Epithelial cell of proximal tubule (primary cell): ENCODE measurements around the gene SLC9A8. TPM values are rescaled to one million over a fixed set of nuclear protein-coding genes. Genes with fewer than 3 reads are reported as not detected.
"Not testable (repeated sequence)": the region's sequence is repeated elsewhere in the genome, so short reads cannot be mapped to it uniquely, and the experiment has no call there.

Experiments used
- DNase-seq: peaks from one replicate; pipeline ENCODE4 v3.0.0-alpha.2; 2011; ENCODE audit warnings: low read depth
- H3K4me3 ChIP-seq: 2 replicates; pipeline ENCODE4 v1.5.1; 2011; ENCODE audit warnings: low read depth, mild to moderate bottlenecking, low read length
- total RNA-seq: library from RNA; depleted of rRNA; stranded (reverse); fragments of >200 nt; gene quantifications from 2 replicates; pipeline ENCODE4 v1.2.3, GENCODE V29; 2015
- TF ChIP-seq, protein P1 (sequence below): conservative IDR thresholded peaks from 2 replicates; pipeline ENCODE4 v1.5.1; 2012; ENCODE audit warnings: low read depth, mild to moderate bottlenecking, low read length

The SLC9A8 gene
- total RNA-seq, 1 donor from 2014 or later, result 4.2 TPM

DNA sequence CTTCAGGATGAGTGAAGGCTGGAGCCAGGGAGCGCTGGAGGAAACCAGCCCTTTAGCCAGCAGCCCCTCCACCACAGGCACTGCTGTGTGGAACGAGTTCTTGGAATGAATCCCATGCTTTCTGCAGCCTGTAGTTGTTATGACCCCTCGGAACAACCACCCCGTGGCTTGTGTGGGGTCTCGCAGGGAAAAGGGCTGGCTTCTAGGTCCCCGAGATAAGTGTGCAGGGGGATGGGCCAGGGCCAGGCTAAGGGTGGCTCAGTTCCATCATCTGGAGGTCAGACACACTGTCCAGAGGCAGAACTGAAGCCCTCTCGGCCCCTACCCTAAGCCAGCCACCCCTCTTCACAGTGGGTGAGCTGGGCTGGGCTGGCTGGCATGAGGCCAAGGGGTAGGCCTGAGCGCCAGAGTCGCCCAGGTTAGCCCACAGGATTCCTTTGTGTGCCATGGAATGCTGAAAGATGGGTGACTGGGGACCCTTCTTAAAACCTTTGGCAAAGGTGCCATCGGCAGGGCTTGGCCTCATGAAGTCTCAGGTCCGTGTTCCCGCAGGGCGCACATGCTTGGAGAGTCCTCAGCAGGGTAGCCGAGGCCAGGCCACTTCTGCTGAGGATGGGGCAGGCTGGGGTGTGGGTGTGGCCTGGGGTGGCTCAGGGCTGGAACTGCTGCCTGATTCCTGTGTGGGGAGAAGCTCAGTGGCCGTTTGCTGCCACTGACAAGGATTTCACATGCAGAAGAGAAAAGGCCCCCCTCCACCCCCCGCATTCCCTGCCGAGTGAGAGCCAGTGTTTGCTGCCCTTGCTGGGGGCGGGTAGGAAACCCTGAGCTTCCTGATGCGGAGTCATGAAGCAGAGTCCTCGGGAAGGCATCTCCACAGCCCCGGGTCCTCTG is 78.1 kb downstream of the SLC9A8 start:
- TF ChIP-seq, protein P1, sequence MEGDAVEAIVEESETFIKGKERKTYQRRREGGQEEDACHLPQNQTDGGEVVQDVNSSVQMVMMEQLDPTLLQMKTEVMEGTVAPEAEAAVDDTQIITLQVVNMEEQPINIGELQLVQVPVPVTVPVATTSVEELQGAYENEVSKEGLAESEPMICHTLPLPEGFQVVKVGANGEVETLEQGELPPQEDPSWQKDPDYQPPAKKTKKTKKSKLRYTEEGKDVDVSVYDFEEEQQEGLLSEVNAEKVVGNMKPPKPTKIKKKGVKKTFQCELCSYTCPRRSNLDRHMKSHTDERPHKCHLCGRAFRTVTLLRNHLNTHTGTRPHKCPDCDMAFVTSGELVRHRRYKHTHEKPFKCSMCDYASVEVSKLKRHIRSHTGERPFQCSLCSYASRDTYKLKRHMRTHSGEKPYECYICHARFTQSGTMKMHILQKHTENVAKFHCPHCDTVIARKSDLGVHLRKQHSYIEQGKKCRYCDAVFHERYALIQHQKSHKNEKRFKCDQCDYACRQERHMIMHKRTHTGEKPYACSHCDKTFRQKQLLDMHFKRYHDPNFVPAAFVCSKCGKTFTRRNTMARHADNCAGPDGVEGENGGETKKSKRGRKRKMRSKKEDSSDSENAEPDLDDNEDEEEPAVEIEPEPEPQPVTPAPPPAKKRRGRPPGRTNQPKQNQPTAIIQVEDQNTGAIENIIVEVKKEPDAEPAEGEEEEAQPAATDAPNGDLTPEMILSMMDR, result no peak
- no peak for DNase-seq
- no peak overlapping the region for H3K4me3 ChIP-seq

DNA sequence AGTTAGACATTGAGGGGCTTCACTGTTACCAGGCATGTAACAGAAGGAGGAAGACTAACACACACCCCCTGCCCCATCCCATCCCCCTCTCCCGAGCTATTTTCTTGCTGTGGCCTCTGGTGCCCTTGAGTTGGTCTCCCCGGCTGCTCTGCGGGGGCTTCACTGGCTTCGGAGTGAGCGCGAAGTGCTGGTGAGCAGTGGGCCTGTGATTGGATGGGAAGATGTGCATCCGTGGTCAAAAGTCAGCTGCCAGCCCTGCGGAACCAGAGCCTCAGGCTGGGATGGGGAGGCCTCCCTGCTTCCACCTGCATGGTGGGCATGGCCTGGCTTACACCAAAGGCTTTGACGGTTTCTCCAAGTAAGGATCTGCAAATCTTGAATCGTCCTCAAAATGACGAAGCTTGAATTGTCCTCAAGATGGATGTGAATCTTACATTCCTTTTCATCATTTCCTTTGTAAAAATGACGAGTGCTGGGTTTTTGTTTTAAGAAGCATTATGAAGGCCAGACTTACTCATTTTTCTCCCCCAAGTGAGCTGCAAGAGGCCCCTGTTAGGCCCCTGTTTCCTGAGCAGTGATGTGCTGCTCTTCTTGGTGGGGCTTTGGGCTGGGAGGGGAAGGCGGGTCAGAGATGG is 79.0 kb downstream of the SLC9A8 start:
- DNase-seq, result no peak
- TF ChIP-seq, protein P1, result no peak
- no peak overlapping the region for H3K4me3 ChIP-seq

DNA sequence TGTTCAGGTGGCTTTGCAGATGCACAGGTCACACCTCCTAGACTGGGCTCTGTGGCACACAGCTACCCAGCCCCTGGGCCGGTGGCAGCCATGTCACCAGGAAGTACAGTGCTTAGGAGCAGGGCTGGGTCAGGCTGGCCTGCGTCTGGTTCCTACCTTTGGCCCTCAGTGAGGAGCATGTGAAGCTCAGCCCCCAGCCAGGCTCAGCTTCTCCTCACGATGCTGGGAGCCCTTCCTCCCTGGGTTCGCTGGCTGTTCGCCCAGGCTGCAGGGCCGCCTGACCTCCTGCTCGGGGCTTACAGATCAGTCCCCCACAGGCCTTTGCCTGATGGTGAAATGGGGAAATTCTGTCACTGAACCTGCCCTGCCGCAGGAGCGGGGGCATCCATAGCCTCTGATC is 79.6 kb downstream of the SLC9A8 start:
- DNase-seq, result no peak
- TF ChIP-seq, protein P1, result no peak
- no peak overlapping the region for H3K4me3 ChIP-seq

DNA sequence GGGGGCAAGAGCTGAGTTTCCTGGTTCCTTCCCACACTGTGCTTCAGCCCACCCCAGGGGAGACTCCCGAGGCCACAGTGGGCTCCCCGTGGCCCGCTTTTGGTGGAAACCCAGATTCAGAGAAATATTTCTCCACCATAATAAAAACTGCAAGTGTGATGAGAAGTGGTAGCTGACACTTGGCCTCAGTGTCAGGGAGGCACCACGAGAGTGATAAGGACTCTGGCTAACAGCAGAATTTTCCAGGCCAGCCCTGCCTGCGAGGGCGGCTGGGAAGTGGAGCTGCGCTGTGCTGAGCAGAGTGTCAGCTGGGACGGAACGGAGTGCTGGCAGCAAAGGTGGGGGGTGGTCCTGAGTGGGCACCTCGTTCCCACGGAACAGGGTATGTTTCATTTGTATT is 80.2 kb downstream of the SLC9A8 start:
- no peak overlapping the region for H3K4me3 ChIP-seq
- DNase-seq, result no peak
- TF ChIP-seq, protein P1, result no peak

DNA sequence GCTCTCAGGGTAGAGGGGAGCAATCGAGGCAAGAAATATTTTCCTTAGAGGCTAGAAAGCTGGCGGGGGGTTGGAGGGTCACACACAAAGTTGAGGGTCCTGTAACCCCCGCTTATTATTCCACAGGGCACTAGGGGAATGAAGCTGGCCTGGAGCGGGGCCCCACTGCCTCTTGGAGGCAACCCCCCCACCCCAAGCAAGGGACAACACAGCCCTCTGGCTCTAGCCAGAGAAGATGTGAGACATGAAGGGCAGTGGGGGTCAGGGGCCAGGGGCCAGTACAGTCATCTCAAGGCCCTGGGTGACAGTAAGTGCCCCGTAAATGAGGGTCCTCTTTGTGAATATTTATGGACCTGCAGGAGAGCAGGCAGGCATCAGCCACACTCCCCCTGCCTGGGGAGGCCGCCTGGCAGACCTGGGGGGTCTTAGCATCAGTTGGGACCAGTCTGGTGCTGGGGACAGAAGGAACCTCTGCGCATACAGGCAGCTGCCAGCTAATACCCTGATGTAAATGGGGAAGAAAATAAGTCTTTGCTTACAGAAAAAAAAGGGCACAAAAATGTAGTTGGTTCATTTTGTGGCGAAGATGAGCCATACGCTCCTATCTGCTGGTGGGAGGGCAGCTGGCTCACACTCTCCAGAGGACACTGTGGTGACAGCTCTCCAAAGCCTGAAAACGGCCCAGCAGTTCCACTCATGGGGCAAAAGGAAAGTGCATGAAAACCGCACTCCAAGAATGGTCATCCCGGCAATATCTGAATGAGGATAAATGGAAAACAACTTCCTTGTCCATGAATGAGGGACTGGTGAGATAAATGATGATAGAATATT is 80.8 kb downstream of the SLC9A8 start:
- no peak for DNase-seq
- TF ChIP-seq, protein P1, result no peak

DNA sequence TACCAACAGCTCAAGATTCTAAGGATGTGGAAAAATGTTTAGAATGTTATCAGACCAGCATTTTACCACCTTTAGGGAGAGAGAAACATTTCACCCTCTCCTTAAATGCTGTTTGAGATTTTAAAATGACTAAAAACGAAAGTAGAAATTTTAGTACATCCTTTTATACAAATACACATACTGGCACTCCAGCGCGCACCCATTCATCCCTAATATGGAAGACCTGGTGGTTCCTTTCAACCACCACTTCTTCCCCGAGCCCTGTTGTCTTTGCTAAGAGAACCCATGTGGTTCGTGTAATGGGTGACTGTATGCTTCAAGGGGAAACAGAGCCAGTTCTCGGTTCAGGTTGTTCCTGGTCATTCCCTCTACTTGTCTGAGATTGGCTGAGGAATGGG is 81.4 kb downstream of the SLC9A8 start:
- TF ChIP-seq, protein P1, result no peak
- DNase-seq, result no peak
- no peak overlapping the region for H3K4me3 ChIP-seq

More for the DNA sequence above, 80.8 kb downstream of the SLC9A8 start:
- H3K4me3 ChIP-seq, result no peak overlapping the region

DNA sequence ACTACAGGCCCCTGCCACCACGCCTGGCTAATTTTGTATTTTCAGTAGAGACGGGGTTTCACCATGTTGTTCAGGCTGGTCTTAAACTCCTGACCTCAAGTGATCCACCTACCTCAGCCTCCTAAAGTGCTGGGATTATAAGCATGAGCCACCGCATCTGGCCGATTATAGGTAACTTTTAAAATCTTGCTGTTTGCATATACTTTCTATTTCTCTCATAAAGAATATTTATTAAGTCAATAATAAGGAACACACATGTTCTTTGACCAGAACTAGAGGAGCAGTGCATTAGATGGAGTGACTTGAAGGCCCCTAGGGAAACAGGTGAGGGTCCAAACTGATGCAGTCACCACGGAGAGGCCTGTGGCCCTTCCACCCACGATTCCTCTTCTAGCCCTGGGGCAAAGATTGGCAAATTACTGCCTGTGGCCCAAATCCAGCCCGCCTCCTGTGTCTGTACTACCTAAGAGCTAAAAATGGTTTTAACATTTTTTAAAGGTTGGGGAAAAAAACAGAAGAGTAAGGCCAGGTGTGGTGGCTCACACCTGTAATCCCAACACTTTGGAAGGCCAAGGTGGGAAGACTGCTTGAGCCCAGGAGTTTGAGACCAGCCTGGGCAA is 83.0 kb downstream of the SLC9A8 start:
- DNase-seq, H3K4me3 ChIP-seq: not testable (repeated sequence)
